Measurements from ENCODE around the gene HLA-A.

HLA-A gene

GRCh38 chr6:29984992-29985391 is 42.7 kb downstream of the HLA-A start:
- DNase-seq (ENCODE audit: low spot score) (no peak), FAIRE-seq (no peak)

GRCh38 chr6:29986179-29986781 is 43.9 kb downstream of the HLA-A start:
- no peak for DNase-seq (ENCODE audit: low spot score)
- no peak for FAIRE-seq

GRCh38 chr6:29989211-29989610 is 46.9 kb downstream of the HLA-A start:
- DNase-seq (ENCODE audit: low spot score) = no peak
- FAIRE-seq = no peak

- DNase-seq (ENCODE audit: low spot score) = no peak
- no peak for FAIRE-seq
Observed at GRCh38 chr6:29990931-29991330, 48.6 kb downstream of the HLA-A start.

GRCh38 chr6:29992807-29993206 is 50.5 kb downstream of the HLA-A start:
- DNase-seq (ENCODE audit: low spot score) (peak; percentile 41), FAIRE-seq (peak; percentile 21)

- DNase-seq (ENCODE audit: low spot score) = no peak
Observed at GRCh38 chr6:29994826-29995225, 52.5 kb downstream of the HLA-A start.

GRCh38 chr6:29995340-29995777 is 53.0 kb downstream of the HLA-A start:
- FAIRE-seq = no peak
- DNase-seq (ENCODE audit: low spot score) = no peak

More at GRCh38 chr6:29994826-29995225, 52.5 kb downstream of the HLA-A start:
- no peak for FAIRE-seq
